T-helper 1 cell treated with Interleukin-12 subunit alpha and Interleukin-12 subunit beta and Interleukin-4 antibody, amounts not matched to agents 30 μg/mL and 1 μg/mL, for 36 hours (primary cell): ENCODE data around the gene ORC2.
A peak's percentile ranks its signal among the peaks of the same experiment; 100 is the strongest.

Experiments
- H3K27ac Mint-ChIP-seq: one replicate; pipeline ENCODE4 v1.8.0; 2021; ENCODE audit warnings: mild to moderate bottlenecking, mixed read lengths
- H3K27me3 Mint-ChIP-seq: one replicate; pipeline ENCODE4 v1.8.0; 2021; ENCODE audit warnings: low read depth, mixed read lengths
- H3K36me3 Mint-ChIP-seq: one replicate; pipeline ENCODE4 v1.8.0; 2021; ENCODE audit warnings: low read depth, mixed read lengths
- H3K4me1 Mint-ChIP-seq: one replicate; pipeline ENCODE4 v1.8.0; 2021; ENCODE audit warnings: low read depth, mixed read lengths
- H3K4me3 Mint-ChIP-seq: one replicate; pipeline ENCODE4 v1.8.0; 2021; ENCODE audit warnings: mild to moderate bottlenecking, moderate library complexity, mixed read lengths
- H3K9me3 Mint-ChIP-seq: one replicate; pipeline ENCODE4 v1.8.0; 2021; ENCODE audit warnings: mixed read lengths

The ORC2 gene

DNA sequence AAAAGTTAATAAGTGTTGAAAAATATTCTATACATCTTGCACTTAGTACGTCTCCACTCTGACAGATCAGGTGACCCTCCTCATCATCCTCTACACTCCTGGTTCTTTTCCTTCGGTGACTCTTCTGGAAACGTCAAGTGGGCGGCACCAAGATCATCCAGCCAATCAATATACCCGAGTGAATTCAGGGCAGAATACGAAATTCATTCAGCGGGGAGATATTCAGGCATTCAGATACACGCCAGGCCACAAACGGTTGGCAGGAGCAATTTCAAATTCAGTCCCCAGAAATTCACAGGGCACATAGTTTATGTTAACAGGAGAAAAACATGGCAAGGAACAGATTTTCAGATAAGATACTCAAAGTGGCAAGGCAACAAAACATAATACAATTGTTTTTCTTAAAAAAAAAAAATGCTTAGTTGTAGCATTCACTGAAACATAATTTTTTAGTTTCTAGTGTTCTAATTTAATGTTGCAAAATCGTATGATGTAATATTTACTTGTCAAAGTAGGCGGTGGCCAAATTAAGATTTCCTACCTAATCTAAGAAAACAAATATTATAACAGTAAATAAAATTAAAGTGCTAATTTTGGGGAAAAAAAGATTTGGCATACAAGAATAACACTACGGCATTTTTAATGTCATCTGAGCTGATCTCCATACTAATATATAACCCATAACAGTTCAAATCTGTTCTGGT is 103.2 kb downstream of the ORC2 start:
- Mint-ChIP-seq H3K36me3 (peaks cover 64% of the 10 kb centered on the region), H3K4me3 (peak overlapping the region; percentile 81), H3K9me3 (no peaks in the 10 kb centered on the region), H3K27ac (peak overlapping the region; percentile 79), H3K27me3 (no peaks in the 10 kb centered on the region), H3K4me1 (peaks cover 44% of the 10 kb centered on the region)
